ENCODE results near the gene PRMT5.

Gene PRMT5

DNA sequence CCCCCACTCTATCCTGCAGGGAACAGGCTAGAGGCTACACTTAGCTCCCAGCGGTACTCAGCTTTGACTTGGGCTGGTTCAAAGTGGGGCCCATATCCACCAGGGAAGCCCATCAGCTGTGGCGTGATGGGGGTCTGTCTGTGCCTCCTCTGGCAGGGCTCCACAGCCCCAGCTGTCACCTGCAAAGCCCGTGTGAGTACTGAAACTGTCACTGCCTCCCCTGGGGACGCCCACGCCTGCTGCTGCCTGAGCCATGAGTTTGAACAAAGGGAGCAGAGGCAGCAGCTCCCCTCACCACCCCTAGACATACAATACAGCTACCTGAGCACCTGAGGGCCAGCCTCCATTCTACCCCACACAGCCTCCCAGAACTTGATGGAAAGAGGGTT, 41.2 kb downstream of the PRMT5 start:
- Histone ChIP-seq H3K4me2 (ENCODE audit: insufficient read depth, low read length, poor library complexity, severe bottlenecking) (peak overlapping the region; percentile 56), H2AFZ (ENCODE audit: low read length) (peak overlapping the region; percentile 68), H3K23ac (ENCODE audit: low read depth, low read length, poor library complexity) (no peak overlapping the region), H3K27me3 (ENCODE audit: control insufficient read depth in 3 of 3, insufficient read depth in 3 of 3, low read depth in 1 of 3, low read length in 3 of 3) (peaks cover 0 to 6% (median 0%) of the 10 kb centered on the region in 3 experiments), H3K9ac (ENCODE audit: low read depth, low read length, poor library complexity) (no peak overlapping the region), H2BK15ac (ENCODE audit: low read length) (no peak overlapping the region), H4K91ac (ENCODE audit: low read depth, low read length, poor library complexity) (no peak overlapping the region), H3K4me1 (ENCODE audit: control insufficient read depth in 2 of 2, insufficient read depth in 1 of 2, low read depth in 1 of 2, low read length in 2 of 2) (peaks cover 26 to 31% of the 10 kb centered on the region in 2 donors), H3K18ac (ENCODE audit: low read length) (peak overlapping the region; percentile 40), H3K9me3 (replicated peaks in 1 of 2; ENCODE audit: control insufficient read depth in 2 of 2, insufficient read depth in 1 of 2, low read depth in 1 of 2, low read length in 2 of 2) (no peaks in the 10 kb centered on the region), H2BK120ac (ENCODE audit: low read depth, low read length) (no peak overlapping the region), H2BK12ac (ENCODE audit: low read length) (peak overlapping the region; percentile 92), H3K79me1 (ENCODE audit: low read depth, low read length) (peaks cover 2% of the 10 kb centered on the region), H3K27ac (replicated peaks; ENCODE audit: low read length) (no peak overlapping the region), H3K36me3 (replicated peaks in 1 of 2; ENCODE audit: control insufficient read depth in 2 of 2, insufficient read depth in 2 of 2, low read length in 2 of 2) (no peaks in the 10 kb centered on the region), H2BK5ac (ENCODE audit: low read length) (no peak overlapping the region), H4K8ac (ENCODE audit: low read depth, low read length) (no peak overlapping the region), H3K4ac (ENCODE audit: low read length) (no peak overlapping the region), H3K14ac (ENCODE audit: low read length) (no peak overlapping the region), H3K4me3 (ENCODE audit: low read length in 2 of 2) (peak overlapping the region in 1 of 2 donors; percentile 61), H2AK5ac (ENCODE audit: low read depth, low read length) (no peak overlapping the region)
- no peak for DNase-seq (ENCODE audit: low spot score)
- WGBS, 2 donors (ENCODE audit: extremely low coverage in 2 of 2, insufficient read length in 2 of 2, insufficient replicate concordance in 1 of 2): no CpG with 5 or more reads among the region's 5 CpGs

DNA sequence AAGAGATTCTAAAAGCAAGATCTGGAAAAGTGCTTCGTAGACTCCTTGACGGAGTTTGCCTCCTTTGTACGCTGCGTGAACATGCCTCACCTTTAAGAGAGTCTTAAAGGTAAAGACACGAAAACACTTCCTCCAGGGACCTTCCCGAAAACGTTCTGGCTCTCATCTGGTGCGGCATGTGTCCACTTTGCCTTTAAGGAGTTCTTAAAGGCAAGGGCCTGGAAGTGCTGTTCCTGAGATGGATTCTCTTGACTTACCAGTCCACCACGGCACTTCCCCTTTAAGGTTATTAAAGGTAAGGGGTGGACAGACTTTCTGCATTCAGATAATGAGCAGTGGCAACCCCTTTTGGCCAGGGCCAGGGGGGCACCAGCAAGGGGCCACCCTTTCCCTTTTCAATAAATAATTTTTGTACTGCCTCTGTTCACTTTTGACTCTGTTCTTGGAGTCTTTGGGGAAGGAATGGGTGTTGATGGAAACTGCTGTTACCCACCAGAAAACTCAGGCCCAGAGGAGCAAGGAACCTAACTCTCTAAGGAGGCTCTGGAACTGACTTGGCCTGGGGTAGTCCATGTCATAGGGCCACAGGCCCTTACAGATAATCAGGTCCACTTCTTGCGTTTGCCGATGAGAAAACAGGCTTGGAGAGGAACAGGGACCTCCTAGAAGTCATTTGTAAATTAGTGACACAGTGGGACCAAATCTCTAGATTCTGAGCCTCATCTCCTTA, 41.8 kb downstream of the PRMT5 start:
- Histone ChIP-seq H2AK5ac (ENCODE audit: low read depth, low read length) (no peak overlapping the region), H3K18ac (ENCODE audit: low read length) (no peak overlapping the region), H2BK12ac (ENCODE audit: low read length) (no peak overlapping the region), H3K79me1 (ENCODE audit: low read depth, low read length) (peaks cover 2% of the 10 kb centered on the region), H3K14ac (ENCODE audit: low read length) (no peak overlapping the region), H4K91ac (ENCODE audit: low read depth, low read length, poor library complexity) (no peak overlapping the region), H2AFZ (ENCODE audit: low read length) (peak overlapping the region; percentile 91), H3K9me3 (replicated peaks in 1 of 2; ENCODE audit: control insufficient read depth in 2 of 2, insufficient read depth in 1 of 2, low read depth in 1 of 2, low read length in 2 of 2) (no peaks in the 10 kb centered on the region), H3K4ac (ENCODE audit: low read length) (no peak overlapping the region), H3K4me2 (ENCODE audit: insufficient read depth, low read length, poor library complexity, severe bottlenecking) (peak overlapping the region; percentile 91), H3K9ac (ENCODE audit: low read depth, low read length, poor library complexity) (no peak overlapping the region), H3K27ac (replicated peaks; ENCODE audit: low read length) (peak overlapping the region; percentile 88), H3K36me3 (replicated peaks in 1 of 2; ENCODE audit: control insufficient read depth in 2 of 2, insufficient read depth in 2 of 2, low read length in 2 of 2) (no peaks in the 10 kb centered on the region), H4K8ac (ENCODE audit: low read depth, low read length) (no peak overlapping the region), H2BK5ac (ENCODE audit: low read length) (no peak overlapping the region), H3K4me3 (ENCODE audit: low read length in 2 of 2) (peak overlapping the region; percentile 61 to 79), H2BK120ac (ENCODE audit: low read depth, low read length) (no peak overlapping the region), H3K23ac (ENCODE audit: low read depth, low read length, poor library complexity) (no peak overlapping the region), H3K27me3 (ENCODE audit: control insufficient read depth in 3 of 3, insufficient read depth in 3 of 3, low read depth in 1 of 3, low read length in 3 of 3) (peaks cover 0 to 6% (median 0%) of the 10 kb centered on the region in 3 experiments), H3K4me1 (ENCODE audit: control insufficient read depth in 2 of 2, insufficient read depth in 1 of 2, low read depth in 1 of 2, low read length in 2 of 2) (peaks cover 30 to 35% of the 10 kb centered on the region in 2 donors), H2BK15ac (ENCODE audit: low read length) (no peak overlapping the region)
- no CpG with 5 or more reads among the region's 11 CpGs for WGBS, 2 donors (ENCODE audit: extremely low coverage in 2 of 2, insufficient read length in 2 of 2, insufficient replicate concordance in 1 of 2)
- peak; percentile 76 for DNase-seq (ENCODE audit: low spot score)

GRCh38 chr14:22886500-22887259, 42.5 kb downstream of the PRMT5 start:
- DNase-seq (ENCODE audit: low spot score): peak; percentile 82
- no peak overlapping the region for H4K8ac ChIP-seq (ENCODE audit: low read depth, low read length)
- H3K9me3 ChIP-seq (replicated peaks in 1 of 2; ENCODE audit: control insufficient read depth in 2 of 2, insufficient read depth in 1 of 2, low read depth in 1 of 2, low read length in 2 of 2): no peaks in the 10 kb centered on the region
- peak overlapping the region; percentile 71 for H2AK5ac ChIP-seq (ENCODE audit: low read depth, low read length)
- H2BK120ac ChIP-seq (ENCODE audit: low read depth, low read length): no peak overlapping the region
- H2BK5ac ChIP-seq (ENCODE audit: low read length): no peak overlapping the region
- H3K4me1 ChIP-seq (ENCODE audit: control insufficient read depth in 2 of 2, insufficient read depth in 1 of 2, low read depth in 1 of 2, low read length in 2 of 2): peaks cover 34 to 41% of the 10 kb centered on the region in 2 donors
- H3K4me2 ChIP-seq (ENCODE audit: insufficient read depth, low read length, poor library complexity, severe bottlenecking): peak overlapping the region; percentile 91
- peak overlapping the region; percentile 73 for H3K9ac ChIP-seq (ENCODE audit: low read depth, low read length, poor library complexity)
- peak overlapping the region; percentile 73 for H3K14ac ChIP-seq (ENCODE audit: low read length)
- peak overlapping the region; percentile 70 for H3K23ac ChIP-seq (ENCODE audit: low read depth, low read length, poor library complexity)
- H3K27me3 ChIP-seq (ENCODE audit: control insufficient read depth in 3 of 3, insufficient read depth in 3 of 3, low read depth in 1 of 3, low read length in 3 of 3): peaks cover 0 to 6% (median 0%) of the 10 kb centered on the region in 3 experiments
- H3K36me3 ChIP-seq (replicated peaks in 1 of 2; ENCODE audit: control insufficient read depth in 2 of 2, insufficient read depth in 2 of 2, low read length in 2 of 2): no peaks in the 10 kb centered on the region
- peak overlapping the region; percentile 91 for H2AFZ ChIP-seq (ENCODE audit: low read length)
- peak overlapping the region; percentile 10 for H2BK15ac ChIP-seq (ENCODE audit: low read length)
- no peak overlapping the region for H2BK12ac ChIP-seq (ENCODE audit: low read length)
- peaks cover 2% of the 10 kb centered on the region for H3K79me1 ChIP-seq (ENCODE audit: low read depth, low read length)
- WGBS, 2 donors (ENCODE audit: extremely low coverage in 2 of 2, insufficient read length in 2 of 2, insufficient replicate concordance in 1 of 2): no CpG with 5 or more reads among the region's 77 CpGs
- H3K4me3 ChIP-seq (ENCODE audit: low read length in 2 of 2): peak overlapping the region; percentile 61 to 79
- no peak overlapping the region for H4K91ac ChIP-seq (ENCODE audit: low read depth, low read length, poor library complexity)
- peak overlapping the region; percentile 88 for H3K27ac ChIP-seq (replicated peaks; ENCODE audit: low read length)
- H3K18ac ChIP-seq (ENCODE audit: low read length): peak overlapping the region; percentile 92
- no peak overlapping the region for H3K4ac ChIP-seq (ENCODE audit: low read length)

DNA sequence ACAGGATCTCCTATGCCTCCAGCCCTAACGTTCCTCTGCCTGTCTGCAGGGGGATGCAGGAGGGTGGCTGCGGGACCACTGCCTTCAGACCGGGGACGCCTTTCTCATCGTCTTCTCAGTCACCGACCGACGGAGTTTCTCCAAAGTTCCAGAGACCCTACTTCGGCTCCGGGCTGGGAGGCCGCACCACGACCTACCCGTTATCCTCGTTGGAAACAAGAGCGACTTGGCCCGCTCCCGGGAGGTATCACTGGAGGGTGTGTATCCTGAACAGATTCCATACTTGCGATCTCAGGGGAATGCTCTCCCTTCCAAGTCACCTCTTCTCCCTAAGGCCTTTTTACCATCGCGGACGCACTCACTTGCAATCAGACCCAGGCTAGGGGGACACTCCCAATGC, 43.2 kb downstream of the PRMT5 start:
- no peaks in the 10 kb centered on the region for H3K9me3 ChIP-seq (replicated peaks in 1 of 2; ENCODE audit: control insufficient read depth in 2 of 2, insufficient read depth in 1 of 2, low read depth in 1 of 2, low read length in 2 of 2)
- no peak overlapping the region for H3K4ac ChIP-seq (ENCODE audit: low read length)
- peak overlapping the region; percentile 71 for H2AK5ac ChIP-seq (ENCODE audit: low read depth, low read length)
- no peak for DNase-seq (ENCODE audit: low spot score)
- no peak overlapping the region for H4K8ac ChIP-seq (ENCODE audit: low read depth, low read length)
- H2BK12ac ChIP-seq (ENCODE audit: low read length): peak overlapping the region; percentile 2
- H3K79me1 ChIP-seq (ENCODE audit: low read depth, low read length): peaks cover 2% of the 10 kb centered on the region
- H3K4me1 ChIP-seq (ENCODE audit: control insufficient read depth in 2 of 2, insufficient read depth in 1 of 2, low read depth in 1 of 2, low read length in 2 of 2): peaks cover 34 to 41% of the 10 kb centered on the region in 2 donors
- H2BK15ac ChIP-seq (ENCODE audit: low read length): no peak overlapping the region
- H3K36me3 ChIP-seq (replicated peaks in 1 of 2; ENCODE audit: control insufficient read depth in 2 of 2, insufficient read depth in 2 of 2, low read length in 2 of 2): no peaks in the 10 kb centered on the region
- H3K27me3 ChIP-seq (ENCODE audit: control insufficient read depth in 3 of 3, insufficient read depth in 3 of 3, low read depth in 1 of 3, low read length in 3 of 3): peaks cover 0 to 6% (median 0%) of the 10 kb centered on the region in 3 experiments
- H2AFZ ChIP-seq (ENCODE audit: low read length): peak overlapping the region; percentile 91
- H3K27ac ChIP-seq (replicated peaks; ENCODE audit: low read length): no peak overlapping the region
- peak overlapping the region; percentile 70 for H3K23ac ChIP-seq (ENCODE audit: low read depth, low read length, poor library complexity)
- WGBS, 2 donors (ENCODE audit: extremely low coverage in 2 of 2, insufficient read length in 2 of 2, insufficient replicate concordance in 1 of 2): no CpG with 5 or more reads among the region's 21 CpGs
- H3K18ac ChIP-seq (ENCODE audit: low read length): peak overlapping the region; percentile 39
- H3K14ac ChIP-seq (ENCODE audit: low read length): no peak overlapping the region
- H2BK5ac ChIP-seq (ENCODE audit: low read length): no peak overlapping the region
- H2BK120ac ChIP-seq (ENCODE audit: low read depth, low read length): no peak overlapping the region
- peak overlapping the region in 1 of 2 donors; percentile 61 for H3K4me3 ChIP-seq (ENCODE audit: low read length in 2 of 2)
- no peak overlapping the region for H3K9ac ChIP-seq (ENCODE audit: low read depth, low read length, poor library complexity)
- peak overlapping the region; percentile 91 for H3K4me2 ChIP-seq (ENCODE audit: insufficient read depth, low read length, poor library complexity, severe bottlenecking)
- H4K91ac ChIP-seq (ENCODE audit: low read depth, low read length, poor library complexity): no peak overlapping the region

Data from neuronal stem cell (in vitro differentiated cells).